Lower leg skin (tissue), 3 donors: ENCODE results near the gene KCNH3.

Experiments used
- CTCF ChIP-seq, 3 donors: fragments of 450-650 bp; IDR thresholded peaks; one replicate each; pipeline ENCODE4 v1.5.1; 2016; ENCODE audit warnings: antibody characterized with exemption in 3 of 3, mild to moderate bottlenecking in 3 of 3, moderate library complexity in 2 of 3
- POLR2A ChIP-seq, 2 donors: fragments of 450-650 bp; IDR thresholded peaks; one replicate each; pipeline ENCODE4 v1.6.1; 2016 to 2017; ENCODE audit warnings: antibody characterized with exemption in 2 of 2, mild to moderate bottlenecking in 1 of 2, moderate library complexity in 1 of 2

DNA sequence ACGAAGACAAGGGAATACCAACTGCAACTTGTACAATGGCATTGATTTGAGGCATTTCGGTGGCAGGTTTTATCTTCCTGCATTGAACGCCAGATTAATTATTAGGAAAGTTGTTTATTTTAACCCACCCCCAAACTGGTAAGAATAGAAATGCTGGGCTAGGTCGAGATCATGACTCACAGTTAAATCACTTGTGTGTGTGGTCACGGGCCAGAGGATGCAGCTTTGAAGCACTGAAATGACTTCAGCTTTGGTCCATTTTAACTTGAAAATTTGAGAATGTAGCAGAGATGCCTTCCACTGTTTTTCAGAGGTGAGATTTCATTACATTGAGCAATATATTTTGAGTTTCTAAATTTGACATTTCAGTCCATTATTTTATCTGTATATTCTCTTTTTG, 23.6 kb upstream of the KCNH3 start:
- TF ChIP-seq CTCF (IDR thresholded peaks at IDR 0.05) (no peak), POLR2A (IDR thresholded peaks at IDR 0.05) (no peak)
